HAP-1 (cell line): ENCODE data around the gene APBB1.
"Not testable (repeated sequence)": the region's sequence is repeated elsewhere in the genome, so short reads cannot be mapped to it uniquely, and the experiment has no call there.

Experiments used
- DNase-seq, 2 experiments: peaks; one replicate each; pipeline ENCODE4 v3.0.0-alpha.2; 2016 to 2020; ENCODE audit warnings: low spot score in 2 of 2
- H3K27me3 ChIP-seq: fragments of 250-450 bp; sonication (Bioruptor Pico); 2 replicates; pipeline ENCODE4 v1.5.1; 2020; ENCODE audit warnings: low read depth, mild to moderate bottlenecking, moderate library complexity
- H3K36me3 ChIP-seq: fragments of 250-450 bp; sonication (Bioruptor Pico); replicated peaks from 2 replicates; pipeline ENCODE4 v1.5.1; 2020; ENCODE audit warnings: mild to moderate bottlenecking
- H3K4me1 ChIP-seq: fragments of 250-450 bp; sonication (Bioruptor Pico); 2 replicates; pipeline ENCODE4 v1.5.1; 2020; ENCODE audit warnings: mild to moderate bottlenecking
- H3K4me3 ChIP-seq: fragments of 250-450 bp; sonication (Bioruptor Pico); 2 replicates; pipeline ENCODE4 v1.5.1; 2020; ENCODE audit warnings: mild to moderate bottlenecking, moderate library complexity
- H3K9me3 ChIP-seq: fragments of 250-450 bp; sonication (Bioruptor Pico); 2 replicates; pipeline ENCODE4 v1.5.1; 2020; ENCODE audit warnings: mild to moderate bottlenecking, moderate library complexity
- in situ Hi-C: fragments of 300-500 bp; cut with MboI; formaldehyde crosslinking; loops from 3 replicates; pipeline ENCODE4 v1.14.3; 2020; ENCODE audit warnings: low sequenced_read_pairs, inconsistent platforms, mixed read lengths

The APBB1 gene

DNA sequence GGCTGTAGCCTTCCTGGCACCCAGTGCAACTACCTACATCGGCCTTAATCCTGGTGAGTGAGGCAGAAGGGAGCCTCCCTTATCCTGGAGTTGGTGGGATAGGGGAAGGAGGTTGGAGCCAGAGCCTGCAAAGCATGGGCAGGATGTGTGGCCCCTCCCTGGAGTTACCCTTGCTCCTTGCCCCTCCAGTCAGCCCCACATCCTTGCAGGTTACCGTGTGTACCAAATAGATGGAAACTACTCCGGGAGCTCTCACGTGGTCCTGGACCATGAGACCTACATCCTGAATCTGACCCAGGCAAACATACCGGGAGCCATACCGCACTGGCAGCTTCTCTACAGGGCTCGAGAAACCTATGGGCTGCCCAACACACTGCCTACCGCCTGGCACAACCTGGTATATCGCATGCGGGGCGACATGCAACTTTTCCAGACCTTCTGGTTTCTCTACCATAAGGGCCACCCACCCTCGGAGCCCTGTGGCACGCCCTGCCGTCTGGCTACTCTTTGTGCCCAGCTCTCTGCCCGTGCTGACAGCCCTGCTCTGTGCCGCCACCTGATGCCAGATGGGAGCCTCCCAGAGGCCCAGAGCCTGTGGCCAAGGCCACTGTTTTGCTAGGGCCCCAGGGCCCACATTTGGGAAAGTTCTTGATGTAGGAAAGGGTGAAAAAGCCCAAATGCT lies 24.8 kb downstream of the APBB1 start:
- Histone ChIP-seq H3K4me3 (no peak overlapping the region), H3K9me3 (no peaks in the 10 kb centered on the region), H3K27me3 (no peaks in the 10 kb centered on the region), H3K4me1 (peaks cover 6% of the 10 kb centered on the region), H3K36me3 (no peaks in the 10 kb centered on the region; the same call in none of the 2 replicates)
- in situ Hi-C loops = no loop called here
- DNase-seq = no peak

DNA sequence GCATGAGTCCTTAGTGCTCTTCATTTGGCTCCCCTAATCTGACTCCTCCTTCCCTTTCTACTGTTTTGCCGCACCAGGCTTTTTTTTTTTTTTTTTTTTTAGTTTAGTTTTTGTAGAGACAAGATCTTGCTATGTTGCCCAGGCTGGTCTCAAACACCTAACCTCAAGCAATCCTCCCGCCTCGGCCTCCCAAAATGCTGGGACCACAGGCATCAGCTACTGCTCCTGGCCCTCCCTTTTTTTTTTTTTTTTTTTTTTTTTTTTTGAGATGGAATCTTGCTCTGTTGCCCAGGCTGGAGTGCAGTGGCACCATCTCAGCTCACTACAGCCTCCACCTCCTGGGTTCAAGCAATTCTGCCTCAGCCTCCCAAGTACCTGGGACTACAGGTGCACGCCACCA lies 26.6 kb downstream of the APBB1 start:
- in situ Hi-C loops, H3K4me3 ChIP-seq: not testable (repeated sequence)

DNA sequence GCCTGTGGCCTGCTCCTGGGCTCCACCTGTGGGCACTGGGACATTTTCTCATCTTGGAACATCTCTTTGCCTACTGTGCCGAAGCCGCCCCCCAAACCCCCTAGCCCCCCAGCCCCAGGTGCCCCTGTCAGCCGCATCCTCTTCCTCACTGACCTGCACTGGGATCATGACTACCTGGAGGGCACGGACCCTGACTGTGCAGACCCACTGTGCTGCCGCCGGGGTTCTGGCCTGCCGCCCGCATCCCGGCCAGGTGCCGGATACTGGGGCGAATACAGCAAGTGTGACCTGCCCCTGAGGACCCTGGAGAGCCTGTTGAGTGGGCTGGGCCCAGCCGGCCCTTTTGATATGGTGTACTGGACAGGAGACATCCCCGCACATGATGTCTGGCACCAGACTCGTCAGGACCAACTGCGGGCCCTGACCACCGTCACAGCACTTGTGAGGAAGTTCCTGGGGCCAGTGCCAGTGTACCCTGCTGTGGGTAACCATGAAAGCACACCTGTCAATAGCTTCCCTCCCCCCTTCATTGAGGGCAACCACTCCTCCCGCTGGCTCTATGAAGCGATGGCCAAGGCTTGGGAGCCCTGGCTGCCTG lies 27.3 kb downstream of the APBB1 start:
- Histone ChIP-seq H3K4me1 (peaks cover 28% of the 10 kb centered on the region), H3K36me3 (no peaks in the 10 kb centered on the region; the same call in 1 of the 2 replicates), H3K27me3 (no peaks in the 10 kb centered on the region), H3K9me3 (no peaks in the 10 kb centered on the region), H3K4me3 (no peak overlapping the region)
- no peak for DNase-seq
- in situ Hi-C loops = no loop called here

More for the DNA sequence above, 26.6 kb downstream of the APBB1 start:
- H3K27me3 ChIP-seq, H3K36me3 ChIP-seq, DNase-seq, H3K9me3 ChIP-seq: not testable (repeated sequence)
- peaks cover 25% of the 10 kb centered on the region for H3K4me1 ChIP-seq

DNA sequence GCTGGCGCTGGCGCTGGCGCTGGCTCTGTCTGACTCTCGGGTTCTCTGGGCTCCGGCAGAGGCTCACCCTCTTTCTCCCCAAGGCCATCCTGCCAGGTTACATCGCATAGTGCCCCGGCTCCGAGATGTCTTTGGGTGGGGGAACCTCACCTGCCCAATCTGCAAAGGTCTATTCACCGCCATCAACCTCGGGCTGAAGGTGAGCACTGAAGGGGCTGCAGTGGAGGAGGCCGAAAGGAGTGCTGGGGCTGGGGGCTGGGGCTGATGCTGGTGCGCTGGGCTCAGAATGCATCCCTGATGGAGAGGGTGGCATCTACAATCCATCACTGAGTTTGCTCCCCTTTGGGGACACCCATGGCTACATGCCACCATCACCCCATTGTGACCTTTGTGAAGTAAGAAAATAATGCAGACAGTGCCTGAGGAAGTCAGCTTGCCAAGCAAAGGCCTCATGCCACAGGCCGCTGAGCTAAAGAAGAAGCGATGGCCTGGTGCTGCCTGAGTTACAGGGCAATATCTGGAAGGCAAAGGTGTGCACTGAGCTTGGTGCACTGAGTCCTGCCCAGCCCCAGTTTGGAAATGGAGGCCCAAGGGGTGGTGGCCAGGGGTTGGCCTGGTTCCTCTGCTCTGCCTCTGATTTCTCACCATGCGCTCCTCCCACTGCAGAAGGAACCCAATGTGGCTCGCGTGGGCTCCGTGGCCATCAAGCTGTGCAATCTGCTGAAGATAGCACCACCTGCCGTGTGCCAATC lies 28.0 kb downstream of the APBB1 start:
- Histone ChIP-seq H3K36me3 (no peaks in the 10 kb centered on the region; the same call in 1 of the 2 replicates), H3K4me1 (peaks cover 34% of the 10 kb centered on the region), H3K4me3 (peak overlapping the region; percentile 82), H3K27me3 (no peaks in the 10 kb centered on the region), H3K9me3 (no peaks in the 10 kb centered on the region)
- DNase-seq = no peak
- in situ Hi-C loops = no loop called here

DNA sequence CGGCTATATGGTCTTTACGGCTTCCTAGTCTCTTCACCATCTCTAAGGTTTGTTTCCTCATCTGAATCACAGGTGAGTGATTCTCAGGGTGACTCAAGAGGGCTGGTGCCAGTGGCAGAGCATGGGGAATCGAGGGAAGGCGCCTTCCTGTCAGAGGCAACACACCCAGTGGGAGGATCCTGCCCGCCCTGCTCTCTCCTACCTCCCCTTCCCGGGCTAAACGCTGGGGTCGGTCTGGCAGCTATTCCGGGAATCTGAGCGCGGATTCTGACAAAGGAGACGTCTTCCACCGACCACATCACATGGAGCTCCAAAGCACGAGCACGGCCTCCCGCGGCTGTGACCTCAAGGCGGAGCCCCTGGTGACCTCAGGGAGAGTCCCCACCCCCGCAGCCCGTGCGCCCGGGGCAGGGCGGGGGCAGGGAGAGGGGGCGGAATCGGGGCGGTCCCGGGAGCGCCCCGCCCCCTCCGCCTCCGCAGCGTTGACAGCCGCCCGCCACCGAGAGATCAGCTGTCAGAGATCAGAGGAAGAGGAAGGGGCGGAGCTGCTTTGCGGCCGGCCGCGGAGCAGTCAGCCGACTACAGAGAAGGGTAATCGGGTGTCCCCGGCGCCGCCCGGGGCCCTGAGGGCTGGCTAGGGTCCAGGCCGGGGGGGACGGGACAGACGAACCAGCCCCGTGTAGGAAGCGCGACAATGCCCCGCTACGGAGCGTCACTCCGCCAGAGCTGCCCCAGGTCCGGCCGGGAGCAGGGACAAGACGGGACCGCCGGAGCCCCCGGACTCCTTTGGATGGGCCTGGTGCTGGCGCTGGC lies 28.8 kb downstream of the APBB1 start, which contains the start of gene SMPD1:
TSS of gene SMPD1 (plus strand) at position 570 of the 813 bp plus-strand sequence. CDS start at position 695, 125 bp downstream.
- in situ Hi-C loops = no loop called here
- peak within 1 kb of the TSS; percentile 82 for H3K4me3 ChIP-seq

DNA sequence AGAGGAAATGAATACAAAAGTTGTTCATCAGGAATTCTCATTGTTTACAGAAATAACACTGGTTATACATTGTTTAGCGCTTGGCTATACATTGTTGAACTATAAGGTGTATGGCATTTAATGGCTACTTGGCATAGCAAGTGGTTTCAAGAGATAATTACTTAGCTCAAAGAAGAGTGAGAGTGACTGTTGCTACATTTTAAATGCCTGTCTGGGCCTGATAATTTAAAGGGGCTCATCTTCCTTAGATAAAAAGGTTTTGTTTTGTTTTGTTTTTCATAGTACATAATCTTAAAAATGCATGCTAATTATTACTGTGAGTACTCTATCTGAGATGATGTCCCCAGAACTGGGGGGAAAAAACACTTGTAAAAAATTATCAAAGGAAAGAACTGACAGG lies 30.1 kb downstream of the APBB1 start:
- peaks cover 46% of the 10 kb centered on the region for H3K4me1 ChIP-seq
- no peak for DNase-seq
- in situ Hi-C loops = no loop called here
- H3K36me3 ChIP-seq = no peaks in the 10 kb centered on the region; the same call in 1 of the 2 replicates
- H3K4me3 ChIP-seq = no peak overlapping the region; the same call in 1 of the 2 replicates
- no peaks in the 10 kb centered on the region for H3K27me3 ChIP-seq
- no peaks in the 10 kb centered on the region for H3K9me3 ChIP-seq

More for the DNA sequence above, 28.8 kb downstream of the APBB1 start, which contains the start of gene SMPD1:
- H3K27me3 ChIP-seq = no peaks in the 10 kb centered on the region
- no peaks in the 10 kb centered on the region; the same call in 1 of the 2 replicates for H3K36me3 ChIP-seq
- H3K9me3 ChIP-seq = no peaks in the 10 kb centered on the region
- H3K4me1 ChIP-seq = peaks cover 41% of the 10 kb centered on the region
- peak; percentile 88 to 94 for DNase-seq

DNA sequence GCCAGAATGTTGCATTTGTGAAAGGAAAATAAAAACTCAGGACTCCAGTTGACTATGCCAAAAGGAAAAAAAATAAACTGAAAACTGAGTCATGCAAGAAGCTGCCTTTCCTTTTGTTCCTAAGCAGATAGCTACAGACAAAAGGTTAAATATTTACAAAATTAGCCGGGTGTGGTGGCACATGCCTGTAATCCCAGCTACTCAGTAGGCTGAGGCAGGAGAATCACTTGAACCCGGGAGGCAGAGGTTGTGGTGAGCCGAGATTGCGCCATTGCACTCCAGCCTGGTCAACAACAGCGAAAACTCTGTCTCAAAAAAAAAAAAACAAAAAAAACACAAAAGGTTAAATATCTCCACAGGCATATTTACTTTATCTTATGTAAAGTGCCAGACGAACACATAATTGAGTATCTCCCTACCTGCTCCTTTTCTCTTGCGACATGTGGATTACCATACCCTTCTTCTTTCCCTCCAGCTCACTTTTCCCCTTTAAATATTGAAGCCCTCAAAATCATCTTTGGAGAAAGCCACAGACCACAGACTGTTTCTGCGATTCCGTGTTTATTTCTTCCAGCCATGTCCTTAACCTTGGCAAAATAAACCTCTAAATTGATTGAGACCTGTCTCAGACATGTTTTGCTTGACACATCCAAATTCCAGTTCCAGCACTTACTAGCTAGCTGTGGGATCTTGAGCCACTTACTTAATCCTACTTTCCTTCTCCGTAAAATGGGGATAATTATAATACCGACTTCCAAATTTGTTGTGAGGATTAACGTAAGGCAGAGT lies 30.9 kb downstream of the APBB1 start:
- Histone ChIP-seq H3K27me3 (no peaks in the 10 kb centered on the region), H3K36me3 (no peaks in the 10 kb centered on the region; the same call in 1 of the 2 replicates), H3K4me1 (peaks cover 46% of the 10 kb centered on the region), H3K9me3 (no peaks in the 10 kb centered on the region), H3K4me3 (no peak overlapping the region)
- DNase-seq = peak in 1 of 2 experiments; percentile 24
- in situ Hi-C loops = no loop called here

DNA sequence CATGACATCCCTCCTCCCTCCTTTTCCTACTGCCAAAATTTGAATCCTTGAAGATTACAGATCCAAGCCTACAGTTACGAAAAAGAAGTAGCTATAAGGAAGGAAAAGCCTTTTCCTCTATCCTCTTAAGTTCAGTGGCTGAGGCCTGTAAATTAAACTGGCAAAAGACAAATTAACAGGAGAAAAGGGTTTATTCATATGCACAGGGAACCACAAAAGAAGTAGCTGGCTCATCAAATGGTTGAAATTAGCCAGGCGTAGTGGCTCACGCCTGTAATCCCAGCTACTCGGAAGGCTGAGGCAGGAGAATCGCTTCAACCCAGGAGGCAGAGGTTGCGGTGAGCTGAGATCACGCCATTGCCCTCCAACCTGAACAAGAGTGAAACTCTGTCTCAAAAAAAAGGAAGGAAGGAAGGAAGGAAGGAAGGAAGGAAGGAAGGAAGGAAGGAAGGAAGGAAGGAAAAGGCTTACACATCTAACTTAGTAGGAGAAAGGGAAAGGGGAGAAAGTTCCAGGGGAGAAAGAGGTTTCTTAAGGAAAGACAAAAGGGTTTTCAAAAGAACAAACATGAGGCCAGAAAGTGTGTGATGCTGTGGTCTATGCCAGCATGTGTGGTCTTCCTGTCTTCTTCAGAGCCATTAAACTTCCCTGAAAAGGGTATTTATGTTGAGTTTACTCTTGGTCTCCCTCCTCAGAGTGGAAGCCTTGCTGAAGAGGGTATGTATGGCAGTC lies 33.7 kb downstream of the APBB1 start:
- in situ Hi-C loops = no loop called here
- DNase-seq = peak; percentile 65 to 85
- H3K36me3 ChIP-seq = no peaks in the 10 kb centered on the region

DNA sequence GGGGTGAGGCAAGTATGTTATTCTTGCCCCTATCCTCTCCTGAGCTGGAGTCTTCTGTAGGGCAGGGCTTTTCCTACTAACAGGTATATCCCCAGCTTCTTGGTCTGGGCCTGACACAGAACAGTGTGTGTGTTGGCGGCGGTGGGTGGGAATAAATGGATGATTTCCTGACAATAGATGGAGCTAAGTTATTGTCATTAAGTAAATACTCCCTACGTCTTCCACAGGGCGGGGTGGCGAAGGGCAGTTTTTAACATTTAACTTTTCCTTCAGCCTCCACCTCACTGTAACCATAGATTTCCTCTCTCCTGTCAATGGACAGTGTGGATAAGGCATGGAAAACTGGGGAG lies 40.3 kb downstream of the APBB1 start:
- in situ Hi-C loops = loop anchor here (10.0 kb wide), 1 partner anchor 126 kb away; no protein-coding TSS in a partner anchor
- DNase-seq = no peak
- no peaks in the 10 kb centered on the region for H3K36me3 ChIP-seq
- no peaks in the 10 kb centered on the region for H3K9me3 ChIP-seq
- peaks cover 4% of the 10 kb centered on the region for H3K4me1 ChIP-seq
- H3K4me3 ChIP-seq = no peak overlapping the region
- H3K27me3 ChIP-seq = no peaks in the 10 kb centered on the region

More for the DNA sequence above, 33.7 kb downstream of the APBB1 start:
- H3K9me3 ChIP-seq = no peaks in the 10 kb centered on the region
- no peaks in the 10 kb centered on the region for H3K27me3 ChIP-seq
- H3K4me3 ChIP-seq = no peak overlapping the region
- H3K4me1 ChIP-seq = peaks cover 50% of the 10 kb centered on the region

DNA sequence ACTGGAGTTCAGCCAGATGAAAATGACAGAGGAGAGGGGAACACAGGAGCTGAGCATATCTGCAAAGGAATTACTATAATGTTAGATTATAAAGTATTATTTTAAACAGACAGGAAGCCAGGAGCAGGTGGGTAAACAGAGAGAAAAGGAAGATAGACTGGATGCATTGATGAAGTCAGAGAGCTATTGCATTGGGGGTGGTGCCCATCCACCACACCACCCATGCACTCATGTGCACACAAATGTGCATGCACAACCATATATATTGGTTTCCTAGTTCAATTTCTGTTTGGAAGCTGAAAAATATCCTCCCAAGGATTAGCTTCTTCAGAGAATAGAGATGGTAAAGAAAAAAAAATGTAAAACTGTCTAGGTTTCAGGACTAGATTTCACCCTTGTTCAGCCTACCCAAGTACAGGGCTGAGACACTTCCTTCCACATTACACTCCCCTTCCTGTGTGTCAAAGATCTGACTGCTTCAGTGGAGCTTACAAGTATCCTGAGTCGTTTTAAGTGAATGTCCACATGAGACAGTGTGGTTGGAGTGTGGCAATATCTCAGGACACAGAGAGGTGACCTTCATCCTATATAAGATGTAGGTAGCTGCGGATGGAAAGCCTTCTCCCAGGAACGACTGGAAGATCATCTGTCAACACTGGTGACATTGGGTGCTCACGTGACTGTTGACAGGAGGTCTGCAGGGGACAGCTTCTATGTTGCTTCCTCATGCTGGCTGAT lies 40.8 kb downstream of the APBB1 start:
- Histone ChIP-seq H3K9me3 (no peaks in the 10 kb centered on the region), H3K36me3 (no peaks in the 10 kb centered on the region), H3K4me3 (no peak overlapping the region), H3K27me3 (no peaks in the 10 kb centered on the region), H3K4me1 (peaks cover 4% of the 10 kb centered on the region)
- no peak for DNase-seq
- in situ Hi-C loops = loop anchor here (10.0 kb wide), 1 partner anchor 127 kb away; no protein-coding TSS in a partner anchor

DNA sequence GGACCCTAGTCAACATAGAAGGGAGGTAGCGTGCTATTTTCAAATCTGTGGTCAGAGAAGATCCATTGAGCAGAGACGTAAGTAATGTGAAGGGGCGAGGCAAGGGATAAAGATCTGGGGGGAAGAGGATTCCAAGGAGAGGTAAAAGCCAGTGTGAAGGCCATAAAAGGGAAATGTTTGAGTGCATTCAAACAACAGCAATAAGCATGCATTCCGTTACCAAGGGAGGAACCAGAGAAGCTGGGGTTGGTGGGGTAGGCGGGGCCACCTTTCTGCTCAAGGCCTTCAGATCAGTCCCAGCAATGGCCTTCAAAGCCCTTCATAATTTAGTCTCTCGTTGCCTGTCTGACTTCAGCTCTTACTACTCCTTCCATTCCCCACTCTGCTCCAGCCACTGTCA lies 47.1 kb downstream of the APBB1 start:
- in situ Hi-C loops = loop anchor here (10.0 kb wide), 1 partner anchor 133 kb away; no protein-coding TSS in a partner anchor
- H3K9me3 ChIP-seq = no peaks in the 10 kb centered on the region
- peak in 1 of 2 experiments; percentile 33 for DNase-seq
- H3K4me3 ChIP-seq = no peak overlapping the region
- no peaks in the 10 kb centered on the region for H3K36me3 ChIP-seq
- no peaks in the 10 kb centered on the region for H3K4me1 ChIP-seq
- no peaks in the 10 kb centered on the region for H3K27me3 ChIP-seq
